GM13977 (cell line): ENCODE measurements around the gene PCDHGB6.

Experiments
- DNase-seq: peaks from one replicate; pipeline ENCODE4 v3.0.0; 2012; ENCODE audit warnings: low spot score
- CTCF ChIP-seq: IDR thresholded peaks from 2 replicates; pipeline ENCODE4 v1.5.1; 2012; ENCODE audit warnings: mild to moderate bottlenecking, control low read depth; ENCODE audit not compliant: insufficient read depth; ENCODE audit errors: extremely low read depth, missing control alignments
- in situ Hi-C: fragments of 300-500 bp; cut with MboI; formaldehyde crosslinking; loops from one replicate; pipeline ENCODE4 v1.12.0; 2022; ENCODE audit warnings: low sequenced_read_pairs, low pct_unique_long_range_greater_than_20kb, mixed read lengths, inconsistent platforms; ENCODE audit not compliant: unreplicated experiment

The PCDHGB6 gene

GRCh38 chr5:141417494-141418172 is 9.8 kb downstream of the PCDHGB6 start, which contains the start of gene PCDHGB7:
Gene PCDHGB7, plus strand, starts transcription at chr5:141417677. Its CDS starts 183 bp downstream, at chr5:141417860.
- peak; percentile 83 for DNase-seq
- peak; percentile 92 for TF ChIP-seq CTCF
- in situ Hi-C loops, result loop anchor here (5.0 kb wide), 1 partner anchor 145 kb away; no protein-coding TSS in a partner anchor

GRCh38 chr5:141419074-141419880 is 11.5 kb downstream of the PCDHGB6 start:
- DNase-seq, result no peak
- in situ Hi-C loops, result loop anchor here (5.0 kb wide), 1 partner anchor 143 kb away; no protein-coding TSS in a partner anchor
- TF ChIP-seq CTCF, result no peak

- peak; percentile 71 for DNase-seq
- peak; percentile 73 for TF ChIP-seq CTCF
- in situ Hi-C loops, result no loop called here
These were observed 13.2 kb downstream of the PCDHGB6 start, which contains the start of gene PCDHGA11 for GRCh38 chr5:141420855-141421488. Gene PCDHGA11, plus strand, starts transcription at chr5:141421051. Its CDS starts 177 bp downstream, at chr5:141421228.

- no peak for TF ChIP-seq CTCF
- no peak for DNase-seq
- in situ Hi-C loops, result no loop called here
These were observed 13.7 kb downstream of the PCDHGB6 start for GRCh38 chr5:141421489-141421855.

GRCh38 chr5:141422742-141423291 is 15.0 kb downstream of the PCDHGB6 start:
- in situ Hi-C loops, result no loop called here
- TF ChIP-seq CTCF, result no peak
- no peak for DNase-seq

GRCh38 chr5:141427783-141428426 is 20.1 kb downstream of the PCDHGB6 start:
- TF ChIP-seq CTCF, result no peak
- DNase-seq, result no peak
- in situ Hi-C loops, result no loop called here
